Measurements from ENCODE around the gene JAK2.
"Not testable (repeated sequence)": the region's sequence is repeated elsewhere in the genome, so short reads cannot be mapped to it uniquely, and the experiment has no call there.

The JAK2 gene

GRCh38 chr9:4984621-4985385 is at the start of gene JAK2:
JAK2 (plus strand) TSS chr9:4985272; CDS start chr9:5021988, 36,716 bp downstream.
- in situ Hi-C loops (cut with MboI; ENCODE audit: low sequenced_read_pairs), result loop anchor here (10.0 to 25.0 kb wide), 2 partner anchors 220 to 627 kb away; no protein-coding TSS in a partner anchor

GRCh38 chr9:4936277-4936676 is 48.8 kb upstream of the JAK2 start:
- in situ Hi-C loops (cut with MboI; ENCODE audit: low sequenced_read_pairs), result no loop called here

- in situ Hi-C loops (cut with MboI; ENCODE audit: low sequenced_read_pairs), result no loop called here
Measured at GRCh38 chr9:4936823-4937222, 48.2 kb upstream of the JAK2 start.

- in situ Hi-C loops (cut with MboI; ENCODE audit: low sequenced_read_pairs), result no loop called here
Measured at GRCh38 chr9:4937446-4937845, 47.6 kb upstream of the JAK2 start.

- in situ Hi-C loops (cut with MboI; ENCODE audit: low sequenced_read_pairs), result no loop called here
Measured at GRCh38 chr9:4938496-4938895, 46.6 kb upstream of the JAK2 start.

- in situ Hi-C loops (cut with MboI; ENCODE audit: low sequenced_read_pairs), result no loop called here
Measured at GRCh38 chr9:4939118-4939561, 45.9 kb upstream of the JAK2 start.

GRCh38 chr9:4942042-4942691 is 42.9 kb upstream of the JAK2 start:
- in situ Hi-C loops (cut with MboI; ENCODE audit: low sequenced_read_pairs), result not testable (repeated sequence)

- in situ Hi-C loops (cut with MboI; ENCODE audit: low sequenced_read_pairs), result no loop called here
Measured at GRCh38 chr9:4943346-4943745, 41.7 kb upstream of the JAK2 start.

- in situ Hi-C loops (cut with MboI; ENCODE audit: low sequenced_read_pairs), result not testable (repeated sequence)
Measured at GRCh38 chr9:4944431-4945211, 40.5 kb upstream of the JAK2 start.

- in situ Hi-C loops (cut with MboI; ENCODE audit: low sequenced_read_pairs), result no loop called here
Measured at GRCh38 chr9:4946937-4947336, 38.1 kb upstream of the JAK2 start.

GRCh38 chr9:4955836-4956235 is 29.2 kb upstream of the JAK2 start:
- in situ Hi-C loops (cut with MboI; ENCODE audit: low sequenced_read_pairs), result no loop called here

GRCh38 chr9:4959031-4959430 is 26.0 kb upstream of the JAK2 start:
- in situ Hi-C loops (cut with MboI; ENCODE audit: low sequenced_read_pairs), result no loop called here

GRCh38 chr9:4962085-4962484 is 23.0 kb upstream of the JAK2 start:
- in situ Hi-C loops (cut with MboI; ENCODE audit: low sequenced_read_pairs), result no loop called here

GRCh38 chr9:4964540-4964939 is 20.5 kb upstream of the JAK2 start:
- in situ Hi-C loops (cut with MboI; ENCODE audit: low sequenced_read_pairs), result no loop called here

GRCh38 chr9:4965174-4965821 is 19.8 kb upstream of the JAK2 start:
- in situ Hi-C loops (cut with MboI; ENCODE audit: low sequenced_read_pairs), result no loop called here

GRCh38 chr9:4967523-4967922 is 17.5 kb upstream of the JAK2 start:
- in situ Hi-C loops (cut with MboI; ENCODE audit: low sequenced_read_pairs), result no loop called here

- in situ Hi-C loops (cut with MboI; ENCODE audit: low sequenced_read_pairs), result no loop called here
Measured at GRCh38 chr9:4969130-4969529, 15.9 kb upstream of the JAK2 start.

- in situ Hi-C loops (cut with MboI; ENCODE audit: low sequenced_read_pairs), result no loop called here
Measured at GRCh38 chr9:4970970-4971641, 14.0 kb upstream of the JAK2 start.

- in situ Hi-C loops (cut with MboI; ENCODE audit: low sequenced_read_pairs), result no loop called here
Measured at GRCh38 chr9:4973246-4973645, 11.8 kb upstream of the JAK2 start.

GRCh38 chr9:4973902-4974301 is 11.2 kb upstream of the JAK2 start:
- in situ Hi-C loops (cut with MboI; ENCODE audit: low sequenced_read_pairs), result no loop called here
